ENCODE results near the gene UGT1A8. TPM values are rescaled to one million over a fixed set of nuclear protein-coding genes. Genes with fewer than 3 reads are reported as not detected.
"Not testable (repeated sequence)": the region's sequence is repeated elsewhere in the genome, so short reads cannot be mapped to it uniquely, and the experiment has no call there.

UGT1A8 gene
- total RNA-seq, 2 experiments from 2014 or later: not detected

DNA sequence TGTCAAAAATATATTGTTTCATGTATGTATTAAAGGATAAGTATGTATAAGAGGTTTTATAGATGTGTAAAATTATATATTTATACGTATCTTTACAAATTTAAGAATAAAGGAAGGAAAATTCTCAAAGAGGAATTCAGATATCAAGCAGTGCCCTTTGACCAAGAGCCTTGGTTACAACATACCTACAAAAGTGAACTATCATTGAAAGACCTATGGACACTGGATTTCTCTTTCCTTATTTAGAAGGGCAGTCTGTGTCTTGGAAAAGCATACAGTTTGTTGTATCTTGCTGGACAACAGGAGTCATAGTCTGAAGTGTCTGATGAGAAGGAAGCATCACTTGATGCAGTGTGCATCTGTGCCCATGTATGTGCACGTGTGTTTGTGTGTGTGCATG is 29.0 kb upstream of the UGT1A8 start:
- no peak for DNase-seq (ENCODE audit: low spot score)
- no TSS peak for BruUV-seq (replicated peaks)
- no peak overlapping the region for H3K27ac ChIP-seq (ENCODE audit: low read depth, low read length, poor library complexity, severe bottlenecking)
- no peak for TF ChIP-seq EZH2phosphoT487 (IDR thresholded peaks at IDR 0.05; ENCODE audit: borderline replicate concordance, low read depth, low read length)
- TF ChIP-seq, protein P1, sequence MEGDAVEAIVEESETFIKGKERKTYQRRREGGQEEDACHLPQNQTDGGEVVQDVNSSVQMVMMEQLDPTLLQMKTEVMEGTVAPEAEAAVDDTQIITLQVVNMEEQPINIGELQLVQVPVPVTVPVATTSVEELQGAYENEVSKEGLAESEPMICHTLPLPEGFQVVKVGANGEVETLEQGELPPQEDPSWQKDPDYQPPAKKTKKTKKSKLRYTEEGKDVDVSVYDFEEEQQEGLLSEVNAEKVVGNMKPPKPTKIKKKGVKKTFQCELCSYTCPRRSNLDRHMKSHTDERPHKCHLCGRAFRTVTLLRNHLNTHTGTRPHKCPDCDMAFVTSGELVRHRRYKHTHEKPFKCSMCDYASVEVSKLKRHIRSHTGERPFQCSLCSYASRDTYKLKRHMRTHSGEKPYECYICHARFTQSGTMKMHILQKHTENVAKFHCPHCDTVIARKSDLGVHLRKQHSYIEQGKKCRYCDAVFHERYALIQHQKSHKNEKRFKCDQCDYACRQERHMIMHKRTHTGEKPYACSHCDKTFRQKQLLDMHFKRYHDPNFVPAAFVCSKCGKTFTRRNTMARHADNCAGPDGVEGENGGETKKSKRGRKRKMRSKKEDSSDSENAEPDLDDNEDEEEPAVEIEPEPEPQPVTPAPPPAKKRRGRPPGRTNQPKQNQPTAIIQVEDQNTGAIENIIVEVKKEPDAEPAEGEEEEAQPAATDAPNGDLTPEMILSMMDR (conservative IDR thresholded peaks at IDR 0.05; ENCODE audit: low read length): no peak
- H3K9me3 ChIP-seq (ENCODE audit: low read length): no peaks in the 10 kb centered on the region
- H3K79me2 ChIP-seq (ENCODE audit: insufficient read depth, low read depth, low read length): no peaks in the 10 kb centered on the region
- no peak overlapping the region for H2AFZ ChIP-seq (ENCODE audit: low read length)
- H4K20me1 ChIP-seq (ENCODE audit: insufficient read depth, low read length): no peaks in the 10 kb centered on the region
- intact Hi-C loops (cut with micrococcal nuclease; ENCODE audit: unreplicated experiment): no loop called here
- no peaks in the 10 kb centered on the region for H3K36me3 ChIP-seq (ENCODE audit: insufficient read depth, low read length)
- POLR2A ChIA-PET: no interaction called here
- H3K4me3 ChIP-seq (ENCODE audit: low read depth, low read length, poor library complexity, severe bottlenecking): no peak overlapping the region
- CTCF ChIA-PET (ENCODE audit: unreplicated experiment): no interaction called here
- H3K4me1 ChIP-seq (ENCODE audit: insufficient read depth, low read length, poor library complexity, severe bottlenecking): peaks cover 9% of the 10 kb centered on the region
- H3K4me2 ChIP-seq (ENCODE audit: low read length): no peak overlapping the region
- no peaks in the 10 kb centered on the region for H3K9me2 ChIP-seq (ENCODE audit: insufficient read depth, low read length)

DNA sequence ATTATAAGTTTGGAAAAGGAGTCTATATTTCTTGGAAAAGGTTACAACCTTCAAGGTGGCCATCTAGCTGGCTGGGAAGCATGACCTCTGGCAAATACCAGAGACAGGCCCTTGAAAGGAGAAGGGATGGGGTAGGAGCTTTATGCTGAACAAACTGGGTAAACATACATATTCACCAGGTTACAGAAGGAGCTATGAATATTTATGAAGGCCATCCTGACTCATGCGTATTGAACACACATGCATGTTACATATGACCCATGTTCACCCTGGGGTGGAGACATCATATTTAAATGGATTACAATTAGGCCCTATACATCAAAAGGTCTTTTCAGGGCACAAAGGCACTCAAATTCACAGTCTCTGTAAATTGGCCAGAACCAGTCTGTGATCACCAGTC is 24.7 kb upstream of the UGT1A8 start:
- CTCF ChIA-PET (ENCODE audit: unreplicated experiment); H3K4me2 ChIP-seq (ENCODE audit: low read length); H3K4me1 ChIP-seq (ENCODE audit: insufficient read depth, low read length, poor library complexity, severe bottlenecking); intact Hi-C loops (cut with micrococcal nuclease; ENCODE audit: unreplicated experiment); H3K27ac ChIP-seq (ENCODE audit: low read depth, low read length, poor library complexity, severe bottlenecking); H3K9me3 ChIP-seq (ENCODE audit: low read length); BruUV-seq (replicated peaks); H3K4me3 ChIP-seq (ENCODE audit: low read depth, low read length, poor library complexity, severe bottlenecking); H3K36me3 ChIP-seq (ENCODE audit: insufficient read depth, low read length); H3K79me2 ChIP-seq (ENCODE audit: insufficient read depth, low read depth, low read length); H2AFZ ChIP-seq (ENCODE audit: low read length); DNase-seq (ENCODE audit: low spot score); H4K20me1 ChIP-seq (ENCODE audit: insufficient read depth, low read length); H3K9me2 ChIP-seq (ENCODE audit: insufficient read depth, low read length): not testable (repeated sequence)
- POLR2A ChIA-PET: interaction anchor here (0.8 kb wide), 1 partner anchor 38 kb away, joined by 3 read pairs; no protein-coding TSS in a partner anchor

DNA sequence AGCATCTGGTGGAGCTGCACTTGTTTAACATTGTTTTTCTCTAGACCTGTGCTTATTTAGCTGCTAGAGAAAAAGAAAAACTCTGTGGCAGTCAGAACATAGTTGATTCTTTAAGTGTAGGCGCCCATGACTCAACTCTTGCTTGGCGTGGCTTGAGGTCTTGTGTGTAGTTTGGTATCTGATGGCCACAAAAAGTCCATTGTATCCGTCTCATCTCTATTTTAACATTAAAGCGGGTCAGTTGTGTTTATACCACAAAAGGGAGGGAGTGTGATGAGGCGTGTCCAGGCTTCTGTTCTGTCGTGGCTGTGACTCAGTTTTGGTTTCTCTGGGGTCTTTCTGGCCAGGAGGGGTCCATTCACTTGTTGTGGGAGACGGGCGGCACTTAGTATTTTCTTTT is 24.2 kb upstream of the UGT1A8 start:
- no peak overlapping the region for H3K4me3 ChIP-seq (ENCODE audit: low read depth, low read length, poor library complexity, severe bottlenecking)
- no peaks in the 10 kb centered on the region for H3K79me2 ChIP-seq (ENCODE audit: insufficient read depth, low read depth, low read length)
- H3K4me1 ChIP-seq (ENCODE audit: insufficient read depth, low read length, poor library complexity, severe bottlenecking): peaks cover 5% of the 10 kb centered on the region
- H3K9me2 ChIP-seq (ENCODE audit: insufficient read depth, low read length): no peaks in the 10 kb centered on the region
- ChIA-PET POLR2A (interaction anchor here (0.8 to 1.0 kb wide), 2 partner anchors 38 to 84 kb away, joined by 3 read pairs; no protein-coding TSS in a partner anchor), CTCF (ENCODE audit: unreplicated experiment) (no interaction called here)
- no peaks in the 10 kb centered on the region for H3K9me3 ChIP-seq (ENCODE audit: low read length)
- no peaks in the 10 kb centered on the region for H4K20me1 ChIP-seq (ENCODE audit: insufficient read depth, low read length)
- intact Hi-C loops (cut with micrococcal nuclease; ENCODE audit: unreplicated experiment): no loop called here
- no TSS peak for BruUV-seq (replicated peaks)
- no peak for DNase-seq (ENCODE audit: low spot score)
- H3K27ac ChIP-seq (ENCODE audit: low read depth, low read length, poor library complexity, severe bottlenecking): no peak overlapping the region
- no peak for TF ChIP-seq EZH2phosphoT487 (IDR thresholded peaks at IDR 0.05; ENCODE audit: borderline replicate concordance, low read depth, low read length)
- TF ChIP-seq, protein P1 (conservative IDR thresholded peaks at IDR 0.05; ENCODE audit: low read length): no peak
- H3K4me2 ChIP-seq (ENCODE audit: low read length): no peak overlapping the region
- no peaks in the 10 kb centered on the region for H3K36me3 ChIP-seq (ENCODE audit: insufficient read depth, low read length)
- H2AFZ ChIP-seq (ENCODE audit: low read length): no peak overlapping the region

Data from OCI-LY7 (cell line).